ENCODE results near the gene SLC25A30.

GRCh38 chr13:45416516-45417128 is 1.6 kb downstream of the SLC25A30 start:
- no peak for TF ChIP-seq CTCF (IDR thresholded peaks at IDR 0.05)
- TF ChIP-seq EZH2 (IDR thresholded peaks at IDR 0.05): no peak
